GM12892 (cell line): ENCODE data around the gene FGG.

Experiments
- DNase-seq: peaks from one replicate; pipeline ENCODE4 v3.0.0; 2011; ENCODE audit not compliant: insufficient read length
- FAIRE-seq: peaks from 2 replicates; lab custom pipeline; 2011; peaks lifted over from hg19 to GRCh38; lab: Jason Lieb, UNC
- POLR2A ChIP-seq: IDR thresholded peaks from 2 replicates; pipeline ENCODE4 v1.6.1; 2011; ENCODE audit warnings: low read depth, low read length, control low read depth
- POLR2AphosphoS5 ChIP-seq: IDR thresholded peaks from 2 replicates; pipeline ENCODE4 v1.6.1; 2011; ENCODE audit warnings: low read depth, low read length, control low read depth
- TAF1 ChIP-seq: IDR thresholded peaks from 2 replicates; pipeline ENCODE4 v1.6.1; 2011; ENCODE audit warnings: low read depth, mild to moderate bottlenecking, control low read depth, low read length, borderline replicate concordance

FGG gene

DNA sequence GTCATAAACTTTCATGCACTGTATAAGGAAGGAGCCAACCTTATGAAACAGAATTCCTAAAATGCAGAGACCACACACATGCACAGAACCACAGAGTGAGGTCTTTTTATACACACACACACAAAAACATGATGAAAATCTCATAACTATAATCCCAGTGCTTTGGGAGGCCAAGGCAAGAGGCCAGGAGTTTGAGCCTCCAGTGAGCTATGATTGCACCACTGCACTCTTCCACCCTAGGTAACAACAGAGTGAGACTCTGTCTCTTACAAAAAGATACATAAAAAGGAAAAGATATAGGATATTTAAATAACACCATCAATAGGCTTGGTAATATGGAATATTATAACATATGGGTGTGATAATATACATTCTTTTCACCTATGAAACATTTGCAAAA lies 32.5 kb downstream of the FGG start:
- no peak for TF ChIP-seq TAF1
- no peak for TF ChIP-seq POLR2AphosphoS5
- TF ChIP-seq POLR2A = no peak
- DNase-seq (no peak), FAIRE-seq (no peak)

DNA sequence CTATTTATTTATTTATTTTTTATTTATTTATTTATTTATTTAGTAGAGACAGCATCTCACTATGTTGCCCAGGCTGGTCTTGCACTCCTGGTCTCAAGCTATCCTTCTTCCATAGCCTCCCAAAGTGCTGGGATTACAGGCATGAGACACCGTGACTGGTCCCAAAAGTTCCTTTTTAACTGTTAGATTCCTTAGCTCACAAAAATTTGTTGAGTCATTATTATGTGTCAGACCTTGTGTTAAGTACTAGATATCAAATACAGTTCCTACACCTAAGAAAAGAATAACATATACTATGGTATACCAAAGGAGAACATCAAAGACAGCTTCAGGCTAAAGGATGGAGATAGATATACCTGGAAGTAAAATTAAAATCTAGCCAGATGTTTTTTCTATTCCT lies 33.5 kb downstream of the FGG start:
- TF ChIP-seq TAF1 (no peak), POLR2A (no peak), POLR2AphosphoS5 (no peak)
- no peak for FAIRE-seq
- DNase-seq = no peak

DNA sequence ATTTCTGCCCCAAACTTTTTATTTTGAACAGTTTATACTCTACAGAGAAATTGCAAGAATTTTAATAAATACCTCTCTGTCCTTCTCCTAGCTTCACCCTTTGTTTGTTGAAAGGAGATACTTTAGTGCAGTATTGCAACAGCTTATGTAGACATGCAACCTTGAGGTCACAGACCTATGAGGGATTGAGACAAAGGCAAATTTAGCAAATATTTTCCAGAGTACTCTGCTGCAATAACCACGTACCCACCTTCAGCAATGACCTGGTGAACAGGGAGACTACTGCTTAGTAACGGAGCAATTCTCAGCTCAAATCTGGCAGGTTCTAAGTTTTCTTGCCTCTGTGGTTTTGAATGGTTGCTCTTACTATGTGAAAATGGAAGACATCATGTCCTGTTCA lies 35.1 kb downstream of the FGG start:
- FAIRE-seq (no peak), DNase-seq (no peak)
- TF ChIP-seq POLR2A (no peak), TAF1 (no peak), POLR2AphosphoS5 (no peak)

DNA sequence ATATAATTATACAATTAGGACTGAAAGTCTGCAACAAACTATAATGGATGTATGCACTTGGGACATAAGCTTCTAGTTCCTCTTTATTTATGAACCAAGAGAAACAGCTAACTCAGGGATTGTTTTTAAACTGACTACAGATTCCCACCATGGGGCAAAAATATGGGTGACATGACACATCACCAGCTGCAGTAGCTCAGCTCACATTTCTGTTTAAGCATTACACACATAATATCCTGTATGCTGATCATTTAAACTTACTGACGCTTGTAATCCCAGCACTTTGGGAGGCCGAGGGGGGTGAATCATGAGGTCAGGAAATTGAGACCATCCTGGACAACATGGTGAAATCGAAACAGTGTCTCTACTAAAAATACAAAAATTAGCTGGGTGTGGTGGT lies 38.1 kb downstream of the FGG start:
- DNase-seq (no peak), FAIRE-seq (no peak)
- TF ChIP-seq POLR2AphosphoS5 (no peak), POLR2A (no peak), TAF1 (no peak)

DNA sequence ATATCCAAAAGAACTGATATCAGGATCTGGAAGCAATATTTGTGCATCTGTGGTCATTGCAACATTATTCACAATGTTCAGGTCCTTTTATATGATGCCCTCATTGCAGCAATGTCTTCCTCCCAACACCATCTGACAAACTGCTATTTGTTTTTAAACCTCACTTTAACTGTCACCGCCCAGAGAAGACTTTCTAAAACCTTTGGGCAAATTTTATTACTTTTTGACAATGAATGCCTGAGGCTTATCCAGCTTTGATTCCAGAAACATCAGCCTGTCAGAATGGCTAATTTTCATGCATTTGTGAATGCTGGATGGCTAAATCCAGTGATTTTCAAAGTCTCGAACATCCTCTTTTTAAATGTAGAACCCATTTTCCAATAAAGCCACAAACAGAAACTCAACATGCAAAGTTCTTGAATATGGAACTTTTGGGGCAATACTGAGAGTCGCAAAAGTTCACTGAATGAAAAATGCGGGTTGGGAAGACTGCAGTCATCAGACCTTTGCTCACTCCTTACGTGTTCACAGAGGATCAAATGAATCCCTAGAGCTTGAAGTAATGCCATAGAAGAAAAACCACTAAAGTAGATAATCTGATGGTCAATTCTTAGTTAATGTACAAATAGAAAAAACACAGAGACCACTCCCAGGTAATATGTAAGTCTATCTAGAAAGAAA lies 39.1 kb downstream of the FGG start:
- DNase-seq (no peak), FAIRE-seq (no peak)
- TF ChIP-seq POLR2AphosphoS5 = no peak
- TF ChIP-seq POLR2A = no peak
- no peak for TF ChIP-seq TAF1

DNA sequence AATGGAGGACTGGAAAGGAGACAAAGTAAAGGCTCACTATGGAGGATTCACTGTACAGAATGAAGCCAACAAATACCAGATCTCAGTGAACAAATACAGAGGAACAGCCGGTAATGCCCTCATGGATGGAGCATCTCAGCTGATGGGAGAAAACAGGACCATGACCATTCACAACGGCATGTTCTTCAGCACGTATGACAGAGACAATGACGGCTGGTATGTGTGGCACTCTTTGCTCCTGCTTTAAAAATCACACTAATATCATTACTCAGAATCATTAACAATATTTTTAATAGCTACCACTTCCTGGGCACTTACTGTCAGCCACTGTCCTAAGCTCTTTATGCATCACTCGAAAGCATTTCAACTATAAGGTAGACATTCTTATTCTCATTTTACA lies 42.9 kb downstream of the FGG start:
- FAIRE-seq = no peak
- no peak for DNase-seq
- TF ChIP-seq POLR2AphosphoS5 (no peak), TAF1 (no peak), POLR2A (no peak)

DNA sequence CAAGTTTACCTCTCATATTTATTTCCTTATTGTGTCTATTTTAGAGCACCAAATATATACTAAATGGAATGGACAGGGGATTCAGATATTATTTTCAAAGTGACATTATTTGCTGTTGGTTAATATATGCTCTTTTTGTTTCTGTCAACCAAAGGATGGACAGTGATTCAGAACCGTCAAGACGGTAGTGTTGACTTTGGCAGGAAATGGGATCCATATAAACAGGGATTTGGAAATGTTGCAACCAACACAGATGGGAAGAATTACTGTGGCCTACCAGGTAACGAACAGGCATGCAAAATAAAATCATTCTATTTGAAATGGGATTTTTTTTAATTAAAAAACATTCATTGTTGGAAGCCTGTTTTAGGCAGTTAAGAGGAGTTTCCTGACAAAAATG lies 43.4 kb downstream of the FGG start:
- TF ChIP-seq TAF1 = no peak
- TF ChIP-seq POLR2AphosphoS5 = no peak
- TF ChIP-seq POLR2A = no peak
- DNase-seq = no peak
- no peak for FAIRE-seq

DNA sequence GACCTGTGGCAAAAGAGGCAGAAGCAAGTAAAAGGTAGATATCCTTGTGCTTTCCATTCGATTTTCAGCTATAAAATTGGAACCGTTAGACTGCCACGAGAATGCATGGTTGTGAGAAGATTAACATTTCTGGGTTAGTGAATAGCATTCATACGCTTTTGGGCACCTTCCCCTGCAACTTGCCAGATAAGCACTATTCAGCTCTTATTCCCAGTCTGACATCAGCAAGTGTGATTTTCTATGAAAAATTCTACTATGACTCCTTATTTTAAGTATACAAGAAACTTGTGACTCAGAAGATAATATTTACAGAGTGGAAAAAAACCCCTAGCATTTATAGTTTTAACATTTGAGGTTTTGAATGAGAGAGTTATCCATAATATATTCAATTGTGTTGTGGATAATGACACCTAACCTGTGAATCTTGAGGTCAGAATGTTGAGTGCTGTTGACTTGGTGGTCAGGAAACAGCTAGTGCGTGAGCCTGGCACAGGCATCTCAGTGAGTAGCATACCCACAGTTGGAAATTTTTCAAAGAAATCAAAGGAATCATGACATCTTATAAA lies 45.7 kb downstream of the FGG start:
- no peak for DNase-seq
- no peak for TF ChIP-seq POLR2AphosphoS5
- no peak for TF ChIP-seq TAF1
- no peak for TF ChIP-seq POLR2A
- FAIRE-seq = no peak

DNA sequence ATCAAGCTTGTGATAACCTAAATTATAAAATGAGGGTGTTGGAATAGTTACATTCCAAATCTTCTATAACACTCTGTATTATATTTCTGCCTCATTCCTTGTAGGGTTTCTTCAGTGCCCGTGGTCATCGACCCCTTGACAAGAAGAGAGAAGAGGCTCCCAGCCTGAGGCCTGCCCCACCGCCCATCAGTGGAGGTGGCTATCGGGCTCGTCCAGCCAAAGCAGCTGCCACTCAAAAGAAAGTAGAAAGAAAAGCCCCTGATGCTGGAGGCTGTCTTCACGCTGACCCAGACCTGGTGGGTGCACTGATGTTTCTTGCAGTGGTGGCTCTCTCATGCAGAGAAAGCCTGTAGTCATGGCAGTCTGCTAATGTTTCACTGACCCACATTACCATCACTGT lies 46.8 kb downstream of the FGG start:
- FAIRE-seq = no peak
- no peak for DNase-seq
- TF ChIP-seq POLR2AphosphoS5 (no peak), POLR2A (no peak), TAF1 (no peak)

DNA sequence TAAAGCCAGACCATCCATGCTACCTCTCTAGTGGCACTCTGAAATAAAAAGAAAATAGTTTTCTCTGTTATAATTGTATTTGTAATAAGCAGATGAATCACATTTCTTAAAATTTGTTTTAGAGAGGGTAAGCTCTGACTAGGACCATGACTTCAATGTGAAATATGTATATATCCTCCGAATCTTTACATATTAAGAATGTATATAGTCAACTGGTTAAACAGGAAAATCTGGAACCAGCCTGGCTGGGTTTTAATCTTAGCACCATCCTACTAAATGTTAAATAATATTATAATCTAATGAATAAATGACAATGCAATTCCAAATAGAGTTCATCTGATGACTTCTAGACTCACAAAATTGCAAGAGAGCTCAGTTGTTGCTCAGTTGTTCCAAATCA lies 48.1 kb downstream of the FGG start:
- FAIRE-seq = no peak
- TF ChIP-seq POLR2AphosphoS5 (no peak), TAF1 (no peak), POLR2A (no peak)
- DNase-seq = no peak

DNA sequence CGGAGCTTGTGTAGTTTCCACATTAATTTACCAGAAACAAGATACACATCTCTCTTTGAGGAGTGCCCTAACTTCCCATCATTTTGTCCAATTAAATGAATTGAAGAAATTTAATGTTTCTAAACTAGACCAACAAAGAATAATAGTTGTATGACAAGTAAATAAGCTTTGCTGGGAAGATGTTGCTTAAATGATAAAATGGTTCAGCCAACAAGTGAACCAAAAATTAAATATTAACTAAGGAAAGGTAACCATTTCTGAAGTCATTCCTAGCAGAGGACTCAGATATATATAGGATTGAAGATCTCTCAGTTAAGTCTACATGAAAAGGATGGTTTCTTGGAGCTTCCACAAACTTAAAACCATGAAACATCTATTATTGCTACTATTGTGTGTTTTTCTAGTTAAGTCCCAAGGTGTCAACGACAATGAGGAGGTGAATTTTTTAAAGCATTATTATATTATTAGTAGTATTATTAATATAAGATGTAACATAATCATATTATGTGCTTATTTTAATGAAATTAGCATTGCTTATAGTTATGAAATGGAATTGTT lies 49.7 kb downstream of the FGG start, which contains the start of gene FGB:
Gene FGB (plus strand): TSS at position 315 of the 558 bp plus-strand sequence. CDS start 8 bp downstream, at position 323.
- no peak for DNase-seq
- TF ChIP-seq POLR2A (no peak), POLR2AphosphoS5 (no peak), TAF1 (no peak)
- no peak for FAIRE-seq

DNA sequence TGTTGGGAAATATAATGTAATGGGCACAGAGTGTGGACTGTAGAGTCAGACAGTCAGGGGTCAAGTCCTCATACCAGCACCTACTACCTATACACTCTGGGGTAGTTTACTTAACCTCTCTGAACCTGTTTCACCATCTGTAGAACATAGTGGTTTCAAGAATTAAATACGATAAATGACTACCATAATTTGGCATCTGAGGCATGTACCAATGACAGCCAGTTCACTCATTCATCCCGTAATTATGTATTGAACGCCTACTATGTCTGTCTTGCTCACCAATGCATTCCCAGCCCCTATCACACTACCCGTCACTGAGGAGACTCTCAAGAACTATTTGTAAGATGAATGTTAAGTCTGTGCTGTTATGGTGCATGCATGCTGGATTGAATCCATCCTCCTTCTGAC lies 51.6 kb downstream of the FGG start:
- DNase-seq = no peak
- TF ChIP-seq POLR2AphosphoS5 = no peak
- TF ChIP-seq TAF1 = no peak
- TF ChIP-seq POLR2A = no peak
- no peak for FAIRE-seq

DNA sequence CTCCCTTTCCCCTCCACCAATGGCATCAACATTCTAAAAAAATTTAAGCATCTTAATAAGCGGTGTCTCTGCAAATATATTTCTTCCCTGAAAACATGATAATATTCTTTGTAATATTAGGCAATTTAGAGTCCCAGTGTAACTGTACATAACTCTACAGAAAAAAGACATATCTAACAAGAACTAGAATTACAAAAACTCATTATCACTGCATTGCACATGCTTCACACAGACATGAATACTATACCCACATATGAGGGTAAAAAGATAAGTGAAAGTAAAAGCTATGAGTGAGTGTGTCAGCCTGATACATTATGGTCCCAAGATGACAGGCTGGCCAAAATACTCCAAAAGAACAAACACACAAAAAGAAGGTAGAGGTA lies 52.0 kb downstream of the FGG start:
- DNase-seq (no peak), FAIRE-seq (no peak)
- TF ChIP-seq POLR2A = no peak
- TF ChIP-seq POLR2AphosphoS5 = no peak
- TF ChIP-seq TAF1 = no peak
